ENCODE measurements around the gene CPA5. TPM values are rescaled to one million over a fixed set of nuclear protein-coding genes. Genes with fewer than 3 reads are reported as not detected.

CPA5 gene
- total RNA-seq, 1 donor from 2014 or later: not detected

- no peak for DNase-seq (ENCODE audit: extremely low spot score in 2 of 2)
- intact Hi-C loops (cut with DNase I): no loop called here
- H3K4me1 ChIP-seq: peaks cover 19% of the 10 kb centered on the region
- TF ChIP-seq POLR2A (IDR thresholded peaks at IDR 0.05): no peak
- no peak for TF ChIP-seq CTCF (IDR thresholded peaks at IDR 0.05)
- no peaks in the 10 kb centered on the region for H3K36me3 ChIP-seq
- H3K27me3 ChIP-seq: no peaks in the 10 kb centered on the region
- no peaks in the 10 kb centered on the region for H3K9me3 ChIP-seq
- H3K4me3 ChIP-seq: no peak overlapping the region
- H3K27ac ChIP-seq: peak overlapping the region; percentile 19
These were observed 34.4 kb downstream of the CPA5 start for GRCh38 chr7:130379019-130379418.

- no peaks in the 10 kb centered on the region for H3K9me3 ChIP-seq
- TF ChIP-seq POLR2A (IDR thresholded peaks at IDR 0.05): no peak
- TF ChIP-seq CTCF (IDR thresholded peaks at IDR 0.05): no peak
- TF ChIP-seq POLR2AphosphoS5 (IDR thresholded peaks at IDR 0.05; ENCODE audit: insufficient read depth in 1 of 2, low read depth in 1 of 2): no peak
- H3K27me3 ChIP-seq: no peaks in the 10 kb centered on the region
- intact Hi-C loops (cut with DNase I): no loop called here
- peaks cover 14% of the 10 kb centered on the region for H3K4me1 ChIP-seq
- DNase-seq (ENCODE audit: extremely low spot score in 2 of 2): no peak
- H3K4me3 ChIP-seq: no peak overlapping the region
- peak overlapping the region; percentile 19 for H3K27ac ChIP-seq
- no peaks in the 10 kb centered on the region for H3K36me3 ChIP-seq
These were observed 34.9 kb downstream of the CPA5 start for GRCh38 chr7:130379532-130379920.

GRCh38 chr7:130379921-130380860 is 35.6 kb downstream of the CPA5 start, which contains the start of gene CPA1:
TSS of gene CPA1 (plus strand) at chr7:130380494. CDS start at chr7:130380521, 27 bp downstream.
- no peak for TF ChIP-seq CTCF (IDR thresholded peaks at IDR 0.05)
- Histone ChIP-seq H3K4me1 (peaks cover 13% of the 10 kb centered on the region), H3K27me3 (no peaks in the 10 kb centered on the region), H3K36me3 (no peaks in the 10 kb centered on the region), H3K27ac (peak within 1 kb of the TSS; percentile 19), H3K9me3 (no peaks in the 10 kb centered on the region), H3K4me3 (no peak within 1 kb of the TSS)
- no peak for DNase-seq (ENCODE audit: extremely low spot score in 2 of 2)
- intact Hi-C loops (cut with DNase I): no loop called here

GRCh38 chr7:130380861-130381455 is 36.3 kb downstream of the CPA5 start:
- Histone ChIP-seq H3K4me3 (no peak overlapping the region), H3K9me3 (no peaks in the 10 kb centered on the region), H3K27ac (no peak overlapping the region), H3K4me1 (peaks cover 13% of the 10 kb centered on the region), H3K36me3 (no peaks in the 10 kb centered on the region), H3K27me3 (no peaks in the 10 kb centered on the region)
- DNase-seq (ENCODE audit: extremely low spot score in 2 of 2): peak in 1 of 2 donors; percentile 64
- TF ChIP-seq CTCF (IDR thresholded peaks at IDR 0.05): no peak
- no peak for TF ChIP-seq POLR2A (IDR thresholded peaks at IDR 0.05)
- TF ChIP-seq POLR2AphosphoS5 (IDR thresholded peaks at IDR 0.05; ENCODE audit: insufficient read depth in 1 of 2, low read depth in 1 of 2): no peak
- intact Hi-C loops (cut with DNase I): no loop called here

All from vagina (tissue), 2 donors.